GM12873 (cell line): ENCODE measurements around the gene SMIM28.

Source experiments
- TF ChIP-seq, protein P1 (sequence below): IDR thresholded peaks from 2 replicates; pipeline ENCODE4 v1.5.1; 2012; ENCODE audit warnings: low read depth, mild to moderate bottlenecking, moderate library complexity, low read length, control low read depth; ENCODE audit not compliant: insufficient read depth; ENCODE audit errors: missing control alignments

Gene SMIM28

DNA sequence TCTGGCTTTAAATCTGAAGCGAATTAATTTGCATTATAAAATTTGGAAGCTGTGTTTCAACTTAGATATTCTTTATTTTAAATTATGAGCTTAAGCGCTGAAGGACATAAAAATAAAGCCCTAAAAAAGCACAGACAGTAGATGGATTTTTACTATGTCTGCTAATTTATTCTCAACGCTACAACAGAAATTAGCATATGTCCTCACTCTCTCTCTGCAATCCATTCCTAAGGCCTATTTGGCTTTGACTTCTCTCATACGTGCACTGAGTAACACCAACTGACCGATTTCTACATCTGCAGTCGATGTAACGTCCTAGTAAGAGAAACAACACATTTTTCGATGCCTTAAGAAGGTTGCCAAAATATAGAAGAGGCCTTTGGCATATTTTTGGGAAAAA is 50.0 kb downstream of the SMIM28 start:
- TF ChIP-seq, protein P1, sequence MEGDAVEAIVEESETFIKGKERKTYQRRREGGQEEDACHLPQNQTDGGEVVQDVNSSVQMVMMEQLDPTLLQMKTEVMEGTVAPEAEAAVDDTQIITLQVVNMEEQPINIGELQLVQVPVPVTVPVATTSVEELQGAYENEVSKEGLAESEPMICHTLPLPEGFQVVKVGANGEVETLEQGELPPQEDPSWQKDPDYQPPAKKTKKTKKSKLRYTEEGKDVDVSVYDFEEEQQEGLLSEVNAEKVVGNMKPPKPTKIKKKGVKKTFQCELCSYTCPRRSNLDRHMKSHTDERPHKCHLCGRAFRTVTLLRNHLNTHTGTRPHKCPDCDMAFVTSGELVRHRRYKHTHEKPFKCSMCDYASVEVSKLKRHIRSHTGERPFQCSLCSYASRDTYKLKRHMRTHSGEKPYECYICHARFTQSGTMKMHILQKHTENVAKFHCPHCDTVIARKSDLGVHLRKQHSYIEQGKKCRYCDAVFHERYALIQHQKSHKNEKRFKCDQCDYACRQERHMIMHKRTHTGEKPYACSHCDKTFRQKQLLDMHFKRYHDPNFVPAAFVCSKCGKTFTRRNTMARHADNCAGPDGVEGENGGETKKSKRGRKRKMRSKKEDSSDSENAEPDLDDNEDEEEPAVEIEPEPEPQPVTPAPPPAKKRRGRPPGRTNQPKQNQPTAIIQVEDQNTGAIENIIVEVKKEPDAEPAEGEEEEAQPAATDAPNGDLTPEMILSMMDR: no peak

DNA sequence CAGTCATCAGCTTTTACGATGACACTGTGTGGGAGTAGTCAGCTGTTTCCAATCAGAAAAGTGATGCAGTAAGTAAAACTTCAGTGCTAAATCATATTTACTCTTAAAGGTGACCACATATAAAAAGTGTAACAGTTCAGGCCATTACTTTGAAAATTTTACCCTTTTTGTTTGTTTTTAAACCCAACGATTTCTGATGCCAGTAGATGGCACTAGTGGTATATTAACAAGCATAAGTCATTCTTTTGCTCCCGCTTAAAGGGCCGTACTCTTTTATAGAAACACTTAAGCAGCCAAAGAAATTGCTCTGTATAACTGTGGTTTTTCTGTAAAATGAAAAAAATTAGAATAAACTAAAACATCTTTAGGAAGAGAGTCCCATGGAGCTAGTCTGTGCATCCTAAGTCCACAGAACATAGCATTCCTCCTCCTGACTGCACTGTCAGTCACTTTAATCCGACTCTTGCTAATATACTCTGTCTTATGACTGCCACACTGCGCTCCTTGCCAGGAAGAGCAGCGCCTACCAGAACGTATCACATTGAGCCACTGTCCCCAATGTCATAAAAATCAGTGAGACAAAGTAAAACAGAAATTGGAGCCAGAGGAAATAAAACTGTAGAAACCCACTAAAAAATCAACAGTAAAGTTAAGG is 51.4 kb downstream of the SMIM28 start:
- TF ChIP-seq, protein P1: peak; percentile 50

DNA sequence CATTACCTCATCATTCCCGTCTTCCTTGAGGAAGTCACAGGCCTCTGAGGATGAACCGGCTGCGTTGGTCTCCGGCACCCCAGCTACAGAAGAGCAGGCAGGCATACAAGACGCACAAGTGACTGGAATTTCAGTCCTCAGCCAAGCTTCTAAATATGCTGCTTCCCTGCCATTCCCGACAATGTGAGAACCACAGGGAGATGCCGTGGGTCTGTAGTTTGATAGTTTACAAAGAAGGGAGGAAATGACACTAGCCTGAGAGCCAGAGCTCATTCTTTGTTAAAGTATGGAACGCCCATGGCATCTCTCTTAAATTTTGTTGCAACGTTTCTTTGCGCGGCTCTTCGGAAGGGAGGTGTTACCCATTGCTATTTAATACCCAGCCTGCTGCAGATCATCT is 52.1 kb downstream of the SMIM28 start:
- TF ChIP-seq, protein P1: no peak

DNA sequence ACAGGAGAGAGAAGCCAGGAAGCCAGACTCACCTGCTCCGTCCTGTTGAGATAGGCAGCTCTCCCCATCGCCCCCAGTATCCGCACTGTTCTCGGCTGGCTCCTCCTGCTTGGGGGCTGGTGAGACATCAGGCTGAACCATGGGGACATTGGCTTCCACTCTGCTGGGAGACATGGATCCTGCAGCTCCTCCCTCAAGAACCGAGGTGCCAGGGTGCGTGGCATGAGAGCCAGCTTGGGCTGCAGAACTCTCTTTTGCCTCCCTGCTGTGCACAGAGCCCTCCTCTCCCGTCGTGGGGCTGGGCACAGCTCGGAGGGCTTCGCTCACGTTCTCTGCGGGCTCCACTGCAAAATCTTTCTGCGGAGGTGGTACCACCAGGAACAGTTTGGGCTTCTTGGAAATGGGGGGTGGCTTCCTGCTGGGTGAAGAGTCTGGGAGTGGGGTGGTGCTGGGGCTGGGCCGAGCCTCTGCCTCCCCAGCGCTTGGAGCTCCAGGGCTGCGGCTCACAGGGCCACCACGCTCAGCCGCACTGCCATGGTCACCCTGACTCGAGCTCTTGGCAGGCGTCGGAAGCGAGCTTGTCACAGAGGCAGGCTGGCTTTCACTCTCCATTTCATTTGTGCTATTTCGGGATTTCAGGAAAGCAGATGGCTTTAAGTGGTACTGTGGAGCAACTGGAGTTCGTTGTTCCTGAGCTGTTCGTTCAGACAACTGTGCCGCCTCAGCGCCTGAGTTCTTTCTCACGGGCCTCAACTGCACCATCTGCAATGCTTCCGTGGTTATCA is 52.8 kb downstream of the SMIM28 start:
- TF ChIP-seq, protein P1: no peak

DNA sequence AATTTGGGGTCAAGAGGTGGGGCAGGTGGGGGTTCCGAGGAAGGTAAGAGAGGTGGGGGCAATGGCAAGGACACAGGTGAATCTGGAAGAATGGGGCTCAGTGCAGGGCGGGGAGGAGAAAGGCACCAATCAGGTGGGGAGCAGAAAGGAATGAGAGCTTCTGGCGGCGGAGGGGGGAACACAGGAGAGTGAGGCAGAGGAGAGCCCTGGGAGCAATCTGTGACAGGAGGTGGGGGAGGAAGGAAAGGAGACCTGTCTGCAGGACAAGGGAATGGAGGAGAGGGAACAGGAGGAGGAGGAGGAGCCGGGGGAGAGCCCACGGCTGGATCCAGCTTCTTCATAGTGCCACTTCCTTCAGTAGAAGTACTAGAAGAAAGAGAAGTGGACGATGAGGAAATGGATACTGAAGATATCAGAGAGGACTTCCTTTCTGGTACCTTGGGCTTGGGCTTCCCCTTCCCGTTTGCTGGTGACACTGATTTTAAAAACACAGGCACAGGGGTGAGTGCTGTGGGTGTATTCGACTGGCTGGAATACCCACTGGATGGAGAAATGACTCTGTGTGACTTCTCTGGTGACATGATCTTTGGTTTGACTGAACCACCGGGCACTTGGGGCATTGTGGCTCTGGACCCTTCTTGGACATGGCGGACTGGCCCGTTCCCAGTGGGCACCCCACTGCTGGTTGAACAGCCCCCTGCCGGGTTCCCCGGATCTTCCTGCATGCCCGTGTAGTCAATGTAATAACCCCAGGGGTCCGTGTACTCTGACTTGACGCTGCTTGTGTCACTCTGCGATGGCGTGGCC is 53.8 kb downstream of the SMIM28 start:
- TF ChIP-seq, protein P1: no peak

DNA sequence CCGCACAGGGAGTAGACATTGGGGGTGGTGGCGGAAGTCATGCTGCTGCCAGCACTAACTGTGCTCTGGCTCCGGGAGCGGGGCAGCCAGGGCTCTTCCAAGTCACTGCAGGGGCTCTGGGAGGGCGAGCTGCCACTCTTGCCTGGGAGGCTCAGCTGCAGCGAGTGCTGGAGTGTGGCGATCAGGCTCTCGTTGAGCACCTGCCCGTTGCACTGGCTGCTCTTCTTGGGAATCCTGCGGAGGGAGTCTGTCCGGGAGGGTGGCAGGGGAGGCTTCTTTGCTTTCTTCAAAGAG is 54.3 kb downstream of the SMIM28 start:
- TF ChIP-seq, protein P1: no peak
